ENCODE measurements around the gene PPP1CA.

DNA sequence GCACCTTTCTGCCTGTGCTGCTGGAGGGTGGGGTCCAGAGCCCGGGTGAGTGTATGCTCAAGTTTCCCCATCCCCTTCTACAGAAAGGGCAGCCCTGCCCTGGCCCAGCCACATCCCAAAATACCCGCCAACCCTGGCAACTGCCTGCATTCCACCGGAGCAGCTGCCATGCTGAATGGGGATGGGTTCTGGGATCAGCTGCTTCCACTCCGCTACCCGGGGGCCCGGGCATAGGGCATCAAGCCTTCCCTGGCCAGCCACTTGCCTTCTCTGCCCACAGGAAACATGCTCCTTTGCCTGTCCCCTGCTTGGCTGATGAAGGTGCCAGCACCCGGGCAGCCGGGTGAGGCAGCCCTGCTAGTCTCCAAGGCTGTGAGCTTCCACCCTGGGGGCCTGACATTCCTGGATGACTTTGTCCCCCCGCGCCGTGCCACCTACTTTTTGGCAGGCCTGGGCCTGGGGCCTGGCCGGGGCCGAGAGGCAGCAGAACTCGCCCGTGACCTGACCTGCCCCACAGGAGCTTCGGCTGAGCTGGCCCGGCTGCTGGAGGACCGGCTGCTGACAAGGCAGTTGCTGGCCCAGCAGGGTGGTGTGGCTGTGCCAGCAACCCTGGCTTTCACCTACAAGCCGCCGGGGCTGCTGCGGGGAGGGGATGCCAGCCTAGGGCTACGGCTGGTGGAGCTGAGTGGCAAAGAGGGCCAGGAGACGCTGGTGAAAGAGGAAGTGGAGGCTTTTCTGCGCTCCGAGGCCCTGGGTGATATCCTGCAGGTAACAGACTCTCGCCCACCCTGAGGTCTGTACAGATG is 17.0 kb upstream of the PPP1CA start:
- TF ChIP-seq, protein P1, sequence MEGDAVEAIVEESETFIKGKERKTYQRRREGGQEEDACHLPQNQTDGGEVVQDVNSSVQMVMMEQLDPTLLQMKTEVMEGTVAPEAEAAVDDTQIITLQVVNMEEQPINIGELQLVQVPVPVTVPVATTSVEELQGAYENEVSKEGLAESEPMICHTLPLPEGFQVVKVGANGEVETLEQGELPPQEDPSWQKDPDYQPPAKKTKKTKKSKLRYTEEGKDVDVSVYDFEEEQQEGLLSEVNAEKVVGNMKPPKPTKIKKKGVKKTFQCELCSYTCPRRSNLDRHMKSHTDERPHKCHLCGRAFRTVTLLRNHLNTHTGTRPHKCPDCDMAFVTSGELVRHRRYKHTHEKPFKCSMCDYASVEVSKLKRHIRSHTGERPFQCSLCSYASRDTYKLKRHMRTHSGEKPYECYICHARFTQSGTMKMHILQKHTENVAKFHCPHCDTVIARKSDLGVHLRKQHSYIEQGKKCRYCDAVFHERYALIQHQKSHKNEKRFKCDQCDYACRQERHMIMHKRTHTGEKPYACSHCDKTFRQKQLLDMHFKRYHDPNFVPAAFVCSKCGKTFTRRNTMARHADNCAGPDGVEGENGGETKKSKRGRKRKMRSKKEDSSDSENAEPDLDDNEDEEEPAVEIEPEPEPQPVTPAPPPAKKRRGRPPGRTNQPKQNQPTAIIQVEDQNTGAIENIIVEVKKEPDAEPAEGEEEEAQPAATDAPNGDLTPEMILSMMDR (IDR thresholded peaks at IDR 0.05), result no peak
- no peak for TF ChIP-seq EP300 (IDR thresholded peaks at IDR 0.05)
